ENCODE measurements around the gene FBXL15.

- TF ChIP-seq, protein P1, sequence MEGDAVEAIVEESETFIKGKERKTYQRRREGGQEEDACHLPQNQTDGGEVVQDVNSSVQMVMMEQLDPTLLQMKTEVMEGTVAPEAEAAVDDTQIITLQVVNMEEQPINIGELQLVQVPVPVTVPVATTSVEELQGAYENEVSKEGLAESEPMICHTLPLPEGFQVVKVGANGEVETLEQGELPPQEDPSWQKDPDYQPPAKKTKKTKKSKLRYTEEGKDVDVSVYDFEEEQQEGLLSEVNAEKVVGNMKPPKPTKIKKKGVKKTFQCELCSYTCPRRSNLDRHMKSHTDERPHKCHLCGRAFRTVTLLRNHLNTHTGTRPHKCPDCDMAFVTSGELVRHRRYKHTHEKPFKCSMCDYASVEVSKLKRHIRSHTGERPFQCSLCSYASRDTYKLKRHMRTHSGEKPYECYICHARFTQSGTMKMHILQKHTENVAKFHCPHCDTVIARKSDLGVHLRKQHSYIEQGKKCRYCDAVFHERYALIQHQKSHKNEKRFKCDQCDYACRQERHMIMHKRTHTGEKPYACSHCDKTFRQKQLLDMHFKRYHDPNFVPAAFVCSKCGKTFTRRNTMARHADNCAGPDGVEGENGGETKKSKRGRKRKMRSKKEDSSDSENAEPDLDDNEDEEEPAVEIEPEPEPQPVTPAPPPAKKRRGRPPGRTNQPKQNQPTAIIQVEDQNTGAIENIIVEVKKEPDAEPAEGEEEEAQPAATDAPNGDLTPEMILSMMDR (optimal IDR thresholded peaks at IDR 0.05 in 1 of 3, IDR thresholded peaks at IDR 0.05 in 1 of 3, conservative IDR thresholded peaks at IDR 0.05 in 1 of 3; ENCODE audit: extremely low read depth in 1 of 3, insufficient read depth in 2 of 3, low read length in 3 of 3) = no peak
- peak; percentile 57 for TF ChIP-seq EZH2 (IDR thresholded peaks at IDR 0.05; ENCODE audit: low read length)
These were observed 1.1 kb upstream of the FBXL15 start for GRCh38 chr10:102419269-102420180.

Measured in keratinocyte (primary cell).